IMR-90 (cell line): ENCODE data around the gene NFYC. TPM values are rescaled to one million over a fixed set of nuclear protein-coding genes. Genes with fewer than 3 reads are reported as not detected.

ENCODE experiments used
- ATAC-seq: fragments of 200-7000 bp; cut with Tn5 transposase; 2 replicates; pipeline ENCODE4 v1.9.1; 2020; ENCODE audit warnings: low read depth, mild to moderate bottlenecking, moderate library complexity
- BruUV-seq: library from RNA; stranded (reverse); fragments of 400-500 nt; replicated peaks from 2 replicates; lab custom pipeline; 2021; lab: Mats Ljungman, UMichigan
- CTCF ChIA-PET: fragments of 300-600 bp; formaldehyde crosslinking; extraction: SDS; loops from one replicate; lab custom pipeline; 2021; ENCODE audit warnings: antibody characterized with exemption; lab: Yijun Ruan, JAX
- POLR2A ChIA-PET: fragments of 300-600 bp; sonication (Branson Sonifier 250); formaldehyde crosslinking; loops from one replicate; lab custom pipeline; 2022; ENCODE audit warnings: antibody characterized with exemption; ENCODE audit not compliant: unreplicated experiment; lab: Charles Lee
- DNase-seq: peaks from one replicate; pipeline ENCODE4 v3.0.0; 2013
- H2AFZ ChIP-seq: replicated peaks from 2 replicates; pipeline ENCODE3; 2013; ENCODE audit warnings: low read length, mild to moderate bottlenecking; ENCODE audit not compliant: poor library complexity
- H2AK5ac ChIP-seq: 2 replicates; pipeline ENCODE4 v1.6.1; 2013; ENCODE audit warnings: low read depth, low read length, inconsistent platforms
- H2AK9ac ChIP-seq: replicated peaks from 2 replicates; pipeline ENCODE3; 2013; ENCODE audit warnings: mild to moderate bottlenecking, low read depth, low read length, moderate library complexity; ENCODE audit not compliant: poor library complexity
- H2BK120ac ChIP-seq: 2 replicates; pipeline ENCODE4 v1.6.1; 2013; ENCODE audit warnings: low read depth, low read length, inconsistent platforms
- H2BK15ac ChIP-seq: 3 replicates; pipeline ENCODE4 v1.6.1; 2013; ENCODE audit warnings: low read depth, low read length, inconsistent platforms
- H2BK20ac ChIP-seq: 2 replicates; pipeline ENCODE4 v1.6.1; 2013; ENCODE audit warnings: low read depth, mild to moderate bottlenecking, inconsistent platforms, low read length, moderate library complexity
- H2BK5ac ChIP-seq: 2 replicates; pipeline ENCODE4 v1.6.1; 2013; ENCODE audit warnings: mild to moderate bottlenecking, low read depth, low read length, inconsistent platforms; ENCODE audit not compliant: poor library complexity, severe bottlenecking
- H3K14ac ChIP-seq: replicated peaks from 2 replicates; pipeline ENCODE4 v1.6.1; 2013; ENCODE audit warnings: low read depth, low read length, inconsistent platforms
- H3K18ac ChIP-seq: 2 replicates; pipeline ENCODE4 v1.6.1; 2013; ENCODE audit warnings: low read depth, low read length, control low read depth
- H3K23ac ChIP-seq: 2 replicates; pipeline ENCODE4 v1.6.1; 2013; ENCODE audit warnings: low read depth, low read length, inconsistent platforms
- H3K27ac ChIP-seq: 2 replicates; pipeline ENCODE4 v1.5.1; 2013; ENCODE audit warnings: mild to moderate bottlenecking, control low read depth, low read length; ENCODE audit not compliant: insufficient read depth
- H3K27me3 ChIP-seq: 2 replicates; pipeline ENCODE4 v1.6.1; 2013; ENCODE audit warnings: low read length; ENCODE audit not compliant: control insufficient read depth, insufficient read depth
- H3K36me3 ChIP-seq: 2 replicates; pipeline ENCODE4 v1.6.1; 2013; ENCODE audit warnings: low read length, mixed read lengths; ENCODE audit not compliant: control insufficient read depth, insufficient read depth
- H3K4ac ChIP-seq: 2 replicates; pipeline ENCODE4 v1.6.1; 2013; ENCODE audit warnings: low read depth, low read length, inconsistent platforms
- H3K4me1 ChIP-seq: 2 replicates; pipeline ENCODE4 v1.6.1; 2013; ENCODE audit warnings: low read length, mixed read lengths; ENCODE audit not compliant: control insufficient read depth, insufficient read depth
- H3K4me2 ChIP-seq: 2 replicates; pipeline ENCODE4 v1.6.1; 2013; ENCODE audit warnings: low read depth, mild to moderate bottlenecking, control low read depth, low read length, moderate library complexity
- H3K4me3 ChIP-seq: 2 replicates; pipeline ENCODE4 v1.5.1; 2013; ENCODE audit warnings: low read depth, mild to moderate bottlenecking, control low read depth, low read length, moderate library complexity; ENCODE audit not compliant: insufficient read depth
- H3K56ac ChIP-seq: 2 replicates; pipeline ENCODE4 v1.6.1; 2013; ENCODE audit warnings: low read length, inconsistent platforms; ENCODE audit not compliant: insufficient read depth; ENCODE audit errors: extremely low read depth
- H3K79me1 ChIP-seq, 2 experiments: 2 replicates each; pipeline ENCODE4 v1.6.1; 2013; ENCODE audit warnings: low read length in 2 of 2, inconsistent platforms in 1 of 2, low read depth in 1 of 2
- H3K9ac ChIP-seq: 2 replicates; pipeline ENCODE4 v1.6.1; 2013; ENCODE audit warnings: low read depth, low read length, control low read depth
- H3K9me1 ChIP-seq: 2 replicates; pipeline ENCODE4 v1.6.1; 2013; ENCODE audit warnings: low read length, inconsistent platforms; ENCODE audit not compliant: insufficient read depth
- H3K9me3 ChIP-seq: 2 replicates; pipeline ENCODE4 v1.6.1; 2013; ENCODE audit warnings: low read length; ENCODE audit not compliant: control insufficient read depth, insufficient read depth
- H4K20me1 ChIP-seq: 2 replicates; pipeline ENCODE4 v1.6.1; 2013; ENCODE audit warnings: low read length, inconsistent platforms; ENCODE audit not compliant: insufficient read depth
- H4K5ac ChIP-seq: 2 replicates; pipeline ENCODE4 v1.6.1; 2013; ENCODE audit warnings: mild to moderate bottlenecking, low read depth, low read length, control low read depth
- H4K8ac ChIP-seq, 2 experiments: 2 replicates each; pipeline ENCODE4 v1.6.1; 2013; ENCODE audit warnings: low read depth in 2 of 2, low read length in 2 of 2, control low read depth in 1 of 2, inconsistent platforms in 1 of 2
- H4K91ac ChIP-seq: 2 replicates; pipeline ENCODE4 v1.6.1; 2013; ENCODE audit warnings: low read depth, low read length, inconsistent platforms; ENCODE audit not compliant: insufficient read depth
- CTCF ChIP-seq: conservative IDR thresholded peaks from 2 replicates; pipeline ENCODE4 v1.5.1; 2012; ENCODE audit warnings: mild to moderate bottlenecking, low read depth, low read length, improper control_type of control experiment
- MXI1 ChIP-seq: IDR thresholded peaks from 2 replicates; pipeline ENCODE4 v1.6.1; 2012; ENCODE audit warnings: low read depth, mild to moderate bottlenecking, low read length, moderate library complexity, borderline replicate concordance
- NFE2L2 ChIP-seq: fragments of 150-350 bp; IDR thresholded peaks from 2 replicates; pipeline ENCODE4 v1.6.1; 2016; ENCODE audit warnings: low read depth, mild to moderate bottlenecking, low read length
- RAD21 ChIP-seq: IDR thresholded peaks from 2 replicates; pipeline ENCODE4 v1.6.1; 2012; ENCODE audit warnings: low read length, improper control_type of control experiment
- RFX5 ChIP-seq: IDR thresholded peaks from 2 replicates; pipeline ENCODE4 v1.8.0; 2012; ENCODE audit warnings: low read depth, mild to moderate bottlenecking, low read length, moderate library complexity
- WGBS, 2 experiments: methylation state at CpG; one replicate each; pipeline versions ENCODE4 v1.1.5 to v1.1.7; 2013; ENCODE audit warnings: missing lambda C conversion rate in 2 of 2; ENCODE audit not compliant: insufficient read length in 1 of 2; ENCODE audit errors: extremely low coverage in 2 of 2; 5-methylcytosine and 5-hydroxymethylcytosine counted together
- dilution Hi-C: fragments of 300-500 bp; cut with HindIII; formaldehyde crosslinking; loops from one replicate; pipeline ENCODE4 v1.14.3; 2018; ENCODE audit warnings: low sequenced_read_pairs; ENCODE audit not compliant: unreplicated experiment
- in situ Hi-C: fragments of 300-500 bp; cut with MboI; formaldehyde crosslinking; loops from 3 replicates; pipeline ENCODE4 v1.14.3; 2019; ENCODE audit warnings: low sequenced_read_pairs, inconsistent platforms, mixed read lengths
- intact Hi-C: fragments of 100-400 bp; cut with micrococcal nuclease; formaldehyde crosslinking; loops from 2 replicates; pipeline ENCODE4 v1.10.0; 2022
- polyA plus RNA-seq, 3 experiments: library from polyadenylated mRNA; depleted of rRNA; stranded (reverse); fragments of >200 nt; gene quantifications; 2 replicates each; pipeline ENCODE4 v1.2.3, GENCODE V29; 2012; ENCODE audit warnings: low replicate concordance in 1 of 3
- total RNA-seq: library from RNA; depleted of rRNA; stranded (reverse); fragments of >200 nt; gene quantifications from 2 replicates; pipeline ENCODE4 v1.2.3, GENCODE V29; 2012

NFYC gene
- total and polyA plus RNA-seq, 2 of the 4 experiments (the other 2 are of a cell fraction), result 45.2 to 62.2 TPM

GRCh38 chr1:40720493-40720892, 29.0 kb downstream of the NFYC start:
- intact Hi-C loops (no loop called here), in situ Hi-C loops (no loop called here), dilution Hi-C loops (no loop called here)
- H2AK9ac ChIP-seq, result no peak overlapping the region
- TF ChIP-seq RAD21 (no peak), CTCF (no peak), RFX5 (no peak), MXI1 (no peak), NFE2L2 (no peak)
- no peak overlapping the region for H4K8ac ChIP-seq
- no peak overlapping the region for H2BK5ac ChIP-seq
- ChIA-PET POLR2A (no interaction called here), CTCF (no interaction called here)
- H3K27me3 ChIP-seq, result no peaks in the 10 kb centered on the region
- no peak overlapping the region for H2BK20ac ChIP-seq
- no peak overlapping the region for H2AFZ ChIP-seq
- no peak overlapping the region for H3K4ac ChIP-seq
- ATAC-seq (no peak), DNase-seq (no peak)
- WGBS, 2 experiments, result no CpG with 5 or more reads among the region's 3 CpGs
- no peak overlapping the region for H3K23ac ChIP-seq
- H4K91ac ChIP-seq, result no peak overlapping the region
- peaks cover 7% of the 10 kb centered on the region for H3K4me1 ChIP-seq
- no peak overlapping the region for H3K18ac ChIP-seq
- BruUV-seq, result no TSS peak
- H4K5ac ChIP-seq, result no peak overlapping the region
- H3K56ac ChIP-seq, result no peak overlapping the region
- H3K9ac ChIP-seq, result no peak overlapping the region
- peaks cover 15 to 56% of the 10 kb centered on the region in 2 experiments for H3K79me1 ChIP-seq
- H3K9me1 ChIP-seq, result no peaks in the 10 kb centered on the region
- H3K27ac ChIP-seq, result no peak overlapping the region
- peaks cover 5% of the 10 kb centered on the region; the same call in 1 of the 2 replicates for H3K36me3 ChIP-seq
- no peak overlapping the region for H3K4me3 ChIP-seq
- H3K4me2 ChIP-seq, result no peak overlapping the region
- no peaks in the 10 kb centered on the region for H4K20me1 ChIP-seq
- H2BK120ac ChIP-seq, result no peak overlapping the region
- H3K9me3 ChIP-seq, result no peaks in the 10 kb centered on the region
- H2BK15ac ChIP-seq, result no peak overlapping the region
- no peak overlapping the region for H2AK5ac ChIP-seq
- H3K14ac ChIP-seq, result no peak overlapping the region
